ENCODE data around the gene SPOCK2. TPM values are rescaled to one million over a fixed set of nuclear protein-coding genes. Genes with fewer than 3 reads are reported as not detected.

The SPOCK2 gene
- total and polyA plus RNA-seq, 2 donors (not counting 1 experiment from before 2014, with no cell fraction given): 0.02 to 0.33 TPM

DNA sequence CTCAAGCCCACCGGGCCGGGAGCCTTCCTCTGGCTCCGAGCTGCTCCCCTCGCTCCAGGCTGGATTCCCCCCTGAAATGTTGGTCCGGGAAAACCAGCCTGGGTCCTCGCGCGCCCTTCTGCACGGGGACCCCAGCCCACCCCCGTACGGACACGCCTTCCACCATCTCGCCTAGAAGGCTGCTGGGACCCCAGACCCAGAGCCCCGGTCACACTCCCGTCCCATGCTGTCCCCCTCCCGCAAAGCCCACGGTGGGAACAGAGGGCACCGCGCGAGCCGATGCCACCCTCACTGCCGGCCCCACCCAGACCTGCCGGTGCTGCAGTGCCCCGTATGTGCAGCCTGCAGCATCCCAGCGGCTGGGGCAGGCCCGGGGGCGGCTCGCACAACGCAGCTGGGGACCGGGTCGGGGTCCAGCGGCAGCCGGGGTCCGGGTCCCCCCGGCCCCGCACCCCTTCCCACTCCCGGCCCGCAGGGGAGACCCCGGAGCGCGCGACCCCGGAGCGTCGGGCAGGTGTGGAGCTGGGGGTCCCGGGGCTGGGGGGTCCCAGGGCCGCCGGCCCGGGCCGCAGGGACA lies 871 bp downstream of the SPOCK2 start:
- Histone ChIP-seq H3K9ac (ENCODE audit: insufficient read depth, low read length) (no peak overlapping the region), H3K79me2 (ENCODE audit: control insufficient read depth, insufficient read depth, low read length) (no peaks in the 10 kb centered on the region), H3K4me1 (ENCODE audit: control insufficient read depth, extremely low read depth, insufficient read depth, low read length) (no peaks in the 10 kb centered on the region), H2AFZ (ENCODE audit: low read length) (no peak overlapping the region), H3K9me3 (ENCODE audit: control insufficient read depth, insufficient read depth, low read depth, low read length) (no peaks in the 10 kb centered on the region), H3K4me2 (ENCODE audit: extremely low read depth, insufficient read depth, low read length) (no peak overlapping the region), H4K20me1 (ENCODE audit: control insufficient read depth, extremely low read depth, insufficient read depth, low read length) (no peaks in the 10 kb centered on the region), H3K27me3 (ENCODE audit: control insufficient read depth, insufficient read depth, low read length) (peaks cover 32% of the 10 kb centered on the region), H3K36me3 (ENCODE audit: control insufficient read depth, insufficient read depth, low read length) (no peaks in the 10 kb centered on the region), H3K4me3 (replicated peaks in 1 of 4; ENCODE audit: control extremely low read depth in 1 of 4, insufficient read depth in 1 of 4, low read depth in 3 of 4, low read length in 4 of 4) (peak overlapping the region in 1 of 4 experiments; percentile 38), H3K27ac (ENCODE audit: insufficient read depth, low read length) (no peak overlapping the region)
- peak; percentile 73 for TF ChIP-seq EZH2 (IDR thresholded peaks at IDR 0.05; ENCODE audit: low read length, missing control alignments)
- TF ChIP-seq, protein P1, sequence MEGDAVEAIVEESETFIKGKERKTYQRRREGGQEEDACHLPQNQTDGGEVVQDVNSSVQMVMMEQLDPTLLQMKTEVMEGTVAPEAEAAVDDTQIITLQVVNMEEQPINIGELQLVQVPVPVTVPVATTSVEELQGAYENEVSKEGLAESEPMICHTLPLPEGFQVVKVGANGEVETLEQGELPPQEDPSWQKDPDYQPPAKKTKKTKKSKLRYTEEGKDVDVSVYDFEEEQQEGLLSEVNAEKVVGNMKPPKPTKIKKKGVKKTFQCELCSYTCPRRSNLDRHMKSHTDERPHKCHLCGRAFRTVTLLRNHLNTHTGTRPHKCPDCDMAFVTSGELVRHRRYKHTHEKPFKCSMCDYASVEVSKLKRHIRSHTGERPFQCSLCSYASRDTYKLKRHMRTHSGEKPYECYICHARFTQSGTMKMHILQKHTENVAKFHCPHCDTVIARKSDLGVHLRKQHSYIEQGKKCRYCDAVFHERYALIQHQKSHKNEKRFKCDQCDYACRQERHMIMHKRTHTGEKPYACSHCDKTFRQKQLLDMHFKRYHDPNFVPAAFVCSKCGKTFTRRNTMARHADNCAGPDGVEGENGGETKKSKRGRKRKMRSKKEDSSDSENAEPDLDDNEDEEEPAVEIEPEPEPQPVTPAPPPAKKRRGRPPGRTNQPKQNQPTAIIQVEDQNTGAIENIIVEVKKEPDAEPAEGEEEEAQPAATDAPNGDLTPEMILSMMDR (conservative IDR thresholded peaks at IDR 0.05 in 1 of 2, IDR thresholded peaks at IDR 0.05 in 1 of 2; ENCODE audit: low read depth in 1 of 2, low read length in 2 of 2): no peak
- no peak for DNase-seq (ENCODE audit: low read depth in 2 of 2)

DNA sequence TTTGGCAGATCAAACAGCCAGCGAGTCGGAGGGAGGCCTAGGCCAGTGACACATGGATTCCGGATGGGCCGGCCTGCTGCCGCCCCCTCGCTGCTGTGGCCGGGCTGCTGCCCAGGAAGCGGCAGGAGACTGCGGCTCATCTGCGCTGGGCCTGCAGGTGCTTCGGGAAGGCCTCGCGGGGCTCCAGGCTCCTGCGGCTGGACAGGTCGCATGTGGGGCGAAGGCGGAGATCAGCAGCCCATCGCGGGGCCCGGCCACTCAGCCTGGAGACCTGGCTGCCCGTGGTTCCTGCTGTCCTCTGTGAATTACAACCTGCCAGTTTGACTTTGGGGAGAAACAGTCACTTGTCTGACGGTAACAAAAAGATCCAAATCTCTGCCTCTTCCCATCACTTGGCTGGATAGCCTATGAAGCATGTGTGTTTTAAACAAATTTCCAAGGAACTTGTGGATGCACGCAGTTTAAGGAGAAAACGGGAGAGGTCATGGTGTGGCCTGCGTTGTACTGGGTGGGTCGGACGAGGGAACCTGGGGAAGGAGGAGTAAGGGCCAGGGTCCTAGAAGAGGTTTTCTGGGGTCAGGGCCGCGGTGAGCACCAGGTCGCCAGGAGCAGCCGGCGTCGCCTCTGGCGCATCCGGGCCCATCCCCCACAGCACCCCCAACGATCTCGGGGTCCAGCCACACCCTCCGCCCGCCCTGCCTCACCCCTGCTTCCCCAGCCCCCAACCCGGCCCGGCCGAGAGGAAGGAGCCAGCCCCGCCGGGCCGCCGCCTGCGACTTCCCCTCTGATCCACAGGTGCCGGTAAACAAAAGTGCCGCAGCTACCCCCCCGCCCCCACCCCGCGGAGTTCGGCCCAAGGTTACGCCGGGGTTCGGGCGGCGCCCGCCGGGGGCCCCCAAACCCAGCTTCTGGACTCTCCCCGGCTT lies 1.6 kb downstream of the SPOCK2 start:
- Histone ChIP-seq H3K9ac (ENCODE audit: insufficient read depth, low read length) (no peak overlapping the region), H4K20me1 (ENCODE audit: control insufficient read depth, extremely low read depth, insufficient read depth, low read length) (no peaks in the 10 kb centered on the region), H3K4me1 (ENCODE audit: control insufficient read depth, extremely low read depth, insufficient read depth, low read length) (no peaks in the 10 kb centered on the region), H3K4me3 (replicated peaks in 1 of 4; ENCODE audit: control extremely low read depth in 1 of 4, insufficient read depth in 1 of 4, low read depth in 3 of 4, low read length in 4 of 4) (no peak overlapping the region), H3K79me2 (ENCODE audit: control insufficient read depth, insufficient read depth, low read length) (no peaks in the 10 kb centered on the region), H3K36me3 (ENCODE audit: control insufficient read depth, insufficient read depth, low read length) (no peaks in the 10 kb centered on the region), H3K27me3 (ENCODE audit: control insufficient read depth, insufficient read depth, low read length) (peaks cover 32% of the 10 kb centered on the region), H3K27ac (ENCODE audit: insufficient read depth, low read length) (no peak overlapping the region), H3K9me3 (ENCODE audit: control insufficient read depth, insufficient read depth, low read depth, low read length) (no peaks in the 10 kb centered on the region), H2AFZ (ENCODE audit: low read length) (no peak overlapping the region), H3K4me2 (ENCODE audit: extremely low read depth, insufficient read depth, low read length) (no peak overlapping the region)
- TF ChIP-seq, protein P1 (conservative IDR thresholded peaks at IDR 0.05 in 1 of 2, IDR thresholded peaks at IDR 0.05 in 1 of 2; ENCODE audit: low read depth in 1 of 2, low read length in 2 of 2): no peak
- no peak for TF ChIP-seq EZH2 (IDR thresholded peaks at IDR 0.05; ENCODE audit: low read length, missing control alignments)
- DNase-seq (ENCODE audit: low read depth in 2 of 2): peak in 1 of 2 donors; percentile 58

DNA sequence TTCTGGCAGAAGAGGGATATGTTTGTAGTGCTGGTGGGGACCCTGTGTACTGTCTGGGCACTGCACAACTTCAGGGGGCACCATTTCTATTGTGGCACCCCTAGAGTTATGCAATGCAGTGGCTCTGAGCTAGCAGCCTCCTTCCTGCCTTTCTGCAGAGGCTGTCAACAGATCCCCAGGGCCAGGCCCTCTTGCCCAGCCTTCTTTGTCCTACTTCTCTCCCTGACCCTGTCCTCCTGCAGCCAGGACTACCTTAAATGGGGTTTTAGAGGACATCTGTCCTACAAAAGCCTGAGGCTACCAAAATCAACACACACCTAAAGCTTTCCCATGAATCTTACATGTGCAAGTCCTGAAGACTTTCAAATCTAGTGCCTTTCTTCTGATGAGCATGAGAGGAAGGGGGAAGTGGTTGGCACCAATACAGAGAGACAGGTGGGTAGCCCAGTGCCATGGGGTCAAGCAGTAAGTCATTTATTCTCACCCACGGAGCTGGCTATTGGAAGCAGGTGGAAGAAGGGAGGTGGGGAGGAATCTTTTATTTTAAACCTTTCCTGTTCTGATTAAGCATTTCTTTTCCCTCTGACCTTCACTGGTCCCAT lies 2.4 kb downstream of the SPOCK2 start:
- H3K4me2 ChIP-seq (ENCODE audit: extremely low read depth, insufficient read depth, low read length): no peak overlapping the region
- no peaks in the 10 kb centered on the region for H3K9me3 ChIP-seq (ENCODE audit: control insufficient read depth, insufficient read depth, low read depth, low read length)
- H3K27ac ChIP-seq (ENCODE audit: insufficient read depth, low read length): no peak overlapping the region
- H3K4me1 ChIP-seq (ENCODE audit: control insufficient read depth, extremely low read depth, insufficient read depth, low read length): no peaks in the 10 kb centered on the region
- no peak overlapping the region for H3K4me3 ChIP-seq (replicated peaks in 1 of 4; ENCODE audit: control extremely low read depth in 1 of 4, insufficient read depth in 1 of 4, low read depth in 3 of 4, low read length in 4 of 4)
- H3K9ac ChIP-seq (ENCODE audit: insufficient read depth, low read length): no peak overlapping the region
- H3K79me2 ChIP-seq (ENCODE audit: control insufficient read depth, insufficient read depth, low read length): no peaks in the 10 kb centered on the region
- H3K36me3 ChIP-seq (ENCODE audit: control insufficient read depth, insufficient read depth, low read length): no peaks in the 10 kb centered on the region
- no peak for TF ChIP-seq EZH2 (IDR thresholded peaks at IDR 0.05; ENCODE audit: low read length, missing control alignments)
- TF ChIP-seq, protein P1 (conservative IDR thresholded peaks at IDR 0.05 in 1 of 2, IDR thresholded peaks at IDR 0.05 in 1 of 2; ENCODE audit: low read depth in 1 of 2, low read length in 2 of 2): no peak
- H3K27me3 ChIP-seq (ENCODE audit: control insufficient read depth, insufficient read depth, low read length): peaks cover 32% of the 10 kb centered on the region
- no peak for DNase-seq (ENCODE audit: low read depth in 2 of 2)
- no peak overlapping the region for H2AFZ ChIP-seq (ENCODE audit: low read length)
- H4K20me1 ChIP-seq (ENCODE audit: control insufficient read depth, extremely low read depth, insufficient read depth, low read length): no peaks in the 10 kb centered on the region

Measured in fibroblast of lung (primary cell).